HEK293 (cell line): ENCODE data around the gene IST1.

Experiments
- CTCF ChIA-PET: fragments of 350-600 bp; formaldehyde crosslinking; extraction: SDS; loops from one replicate; lab custom pipeline; 2021; ENCODE audit warnings: antibody characterized with exemption; lab: Yijun Ruan, JAX
- POLR2A ChIA-PET: fragments of 300-600 bp; formaldehyde crosslinking; extraction: SDS; loops from one replicate; lab custom pipeline; 2020; ENCODE audit warnings: antibody characterized with exemption, inconsistent platforms; lab: Yijun Ruan, JAX
- H3K27ac ChIP-seq: fragments of 200-500 bp; sonication (Bioruptor generic); 2 replicates; pipeline ENCODE4 v1.5.1; 2014; ENCODE audit warnings: low read depth, low read length, control low read depth, inconsistent platforms; ENCODE audit errors: extremely low read depth
- H3K36me3 ChIP-seq, 2 experiments: fragments of 200-500 bp in 1 of 2; sonication (Bioruptor generic) in 1 of 2; 1 replicate in 1 of 2; 2 replicates in 1 of 2; pipeline ENCODE4 v1.5.1; 2014 to 2017; ENCODE audit warnings: inconsistent platforms in 2 of 2, low read length in 2 of 2; ENCODE audit not compliant: control insufficient read depth in 2 of 2, insufficient read depth in 1 of 2
- H3K4me1 ChIP-seq: fragments of 200-500 bp; sonication (Bioruptor generic); 2 replicates; pipeline ENCODE4 v1.5.1; 2014; ENCODE audit warnings: mild to moderate bottlenecking, low read length, inconsistent platforms; ENCODE audit not compliant: control insufficient read depth, insufficient read depth
- H3K4me3 ChIP-seq: 2 replicates; pipeline ENCODE4 v1.5.1; 2011; ENCODE audit warnings: low read depth, mild to moderate bottlenecking, control low read depth, low read length, moderate library complexity
- H3K9me3 ChIP-seq: fragments of 200-500 bp; sonication (Bioruptor generic); 2 replicates; pipeline ENCODE4 v1.5.1; 2014; ENCODE audit warnings: low read depth, low read length, inconsistent platforms; ENCODE audit not compliant: control insufficient read depth, insufficient read depth
- KLF9 ChIP-seq: fragments of 450-650 bp; formaldehyde crosslinking; IDR thresholded peaks from 2 replicates; pipeline ENCODE4 v1.5.1; 2016; ENCODE audit warnings: missing biosample characterization, missing genetic modification characterization, low read depth
- OVOL3 ChIP-seq: fragments of 450-650 bp; formaldehyde crosslinking; IDR thresholded peaks from 2 replicates; pipeline ENCODE4 v1.5.1; 2016; ENCODE audit warnings: missing biosample characterization, missing genetic modification characterization
- SALL2 ChIP-seq: fragments of 450-650 bp; formaldehyde crosslinking; IDR thresholded peaks from 2 replicates; pipeline ENCODE4 v1.5.0; 2017; ENCODE audit warnings: missing biosample characterization, mild to moderate bottlenecking, missing genetic modification characterization, borderline replicate concordance
- SP7 ChIP-seq: fragments of 450-650 bp; formaldehyde crosslinking; IDR thresholded peaks from 2 replicates; pipeline ENCODE4 v1.5.1; 2016; ENCODE audit warnings: missing biosample characterization, missing genetic modification characterization
- ZBTB17 ChIP-seq: fragments of 450-650 bp; formaldehyde crosslinking; IDR thresholded peaks from 2 replicates; pipeline ENCODE4 v1.5.1; 2016; ENCODE audit warnings: missing biosample characterization, missing genetic modification characterization
- ZBTB21 ChIP-seq: fragments of 450-650 bp; formaldehyde crosslinking; IDR thresholded peaks from 2 replicates; pipeline ENCODE4 v1.5.1; 2017; ENCODE audit warnings: missing biosample characterization, missing genetic modification characterization
- ZNF2 ChIP-seq: fragments of 450-650 bp; formaldehyde crosslinking; IDR thresholded peaks from 2 replicates; pipeline ENCODE4 v1.5.1; 2016; ENCODE audit warnings: missing biosample characterization, missing genetic modification characterization
- ZNF211 ChIP-seq: fragments of 450-650 bp; formaldehyde crosslinking; IDR thresholded peaks from 2 replicates; pipeline ENCODE4 v1.5.1; 2016; ENCODE audit warnings: low read depth, missing biosample characterization, missing genetic modification characterization
- ZNF23 ChIP-seq: fragments of 450-650 bp; formaldehyde crosslinking; IDR thresholded peaks from 2 replicates; pipeline ENCODE4 v1.5.1; 2016; ENCODE audit warnings: missing biosample characterization, missing genetic modification characterization, borderline replicate concordance
- ZNF292 ChIP-seq: fragments of 450-650 bp; formaldehyde crosslinking; IDR thresholded peaks from 2 replicates; pipeline ENCODE4 v1.5.1; 2016; ENCODE audit warnings: low read depth, missing biosample characterization, missing genetic modification characterization, borderline replicate concordance
- ZNF354C ChIP-seq: fragments of 450-650 bp; formaldehyde crosslinking; IDR thresholded peaks from 2 replicates; pipeline ENCODE4 v1.5.1; 2016; ENCODE audit warnings: missing biosample characterization, missing genetic modification characterization, low read depth, borderline replicate concordance
- ZNF391 ChIP-seq: fragments of 450-650 bp; formaldehyde crosslinking; IDR thresholded peaks from 2 replicates; pipeline ENCODE4 v1.5.1; 2016; ENCODE audit warnings: low read depth, missing biosample characterization, missing genetic modification characterization, borderline replicate concordance
- ZNF433 ChIP-seq: fragments of 450-650 bp; formaldehyde crosslinking; IDR thresholded peaks from 2 replicates; pipeline ENCODE4 v1.5.1; 2016; ENCODE audit warnings: missing biosample characterization, missing genetic modification characterization, low read depth
- ZNF501 ChIP-seq: fragments of 450-650 bp; formaldehyde crosslinking; IDR thresholded peaks from 2 replicates; pipeline ENCODE4 v1.5.1; 2016; ENCODE audit warnings: missing biosample characterization, missing genetic modification characterization
- ZNF521 ChIP-seq: fragments of 450-650 bp; formaldehyde crosslinking; IDR thresholded peaks from 2 replicates; pipeline ENCODE4 v1.5.1; 2017; ENCODE audit warnings: missing biosample characterization, mild to moderate bottlenecking, missing genetic modification characterization
- ZNF600 ChIP-seq: fragments of 450-650 bp; formaldehyde crosslinking; IDR thresholded peaks from 2 replicates; pipeline ENCODE4 v1.5.1; 2016; ENCODE audit warnings: missing biosample characterization, missing genetic modification characterization
- ZNF621 ChIP-seq: fragments of 450-650 bp; formaldehyde crosslinking; IDR thresholded peaks from 2 replicates; pipeline ENCODE4 v1.5.1; 2017; ENCODE audit warnings: missing biosample characterization, missing genetic modification characterization
- ZNF701 ChIP-seq: fragments of 450-650 bp; formaldehyde crosslinking; IDR thresholded peaks from 2 replicates; pipeline ENCODE4 v1.5.1; 2016; ENCODE audit warnings: missing biosample characterization, missing genetic modification characterization
- ZNF837 ChIP-seq: fragments of 450-650 bp; formaldehyde crosslinking; IDR thresholded peaks from 2 replicates; pipeline ENCODE4 v1.5.1; 2016; ENCODE audit warnings: missing biosample characterization, missing genetic modification characterization
- TF ChIP-seq, protein P1 (sequence below): fragments of 450-650 bp; formaldehyde crosslinking; IDR thresholded peaks from 2 replicates; pipeline ENCODE4 v1.5.1; 2016; ENCODE audit warnings: missing biosample characterization, missing genetic modification characterization
- TF ChIP-seq, protein P2 (sequence below): fragments of 450-650 bp; formaldehyde crosslinking; IDR thresholded peaks from 2 replicates; pipeline ENCODE4 v1.5.1; 2017; ENCODE audit warnings: missing biosample characterization, missing genetic modification characterization
- TF ChIP-seq, protein P3 (sequence below): fragments of 450-650 bp; formaldehyde crosslinking; IDR thresholded peaks from 2 replicates; pipeline ENCODE4 v1.5.0; 2017; ENCODE audit warnings: missing biosample characterization, missing genetic modification characterization, borderline replicate concordance
- TF ChIP-seq, protein P4 (sequence below): fragments of 450-650 bp; formaldehyde crosslinking; IDR thresholded peaks from 2 replicates; pipeline ENCODE4 v1.5.1; 2016; ENCODE audit warnings: missing biosample characterization, missing genetic modification characterization
- TF ChIP-seq, protein P5 (sequence below): fragments of 450-650 bp; formaldehyde crosslinking; IDR thresholded peaks from 2 replicates; pipeline ENCODE4 v1.5.1; 2016; ENCODE audit warnings: missing biosample characterization, missing genetic modification characterization

The IST1 gene

DNA sequence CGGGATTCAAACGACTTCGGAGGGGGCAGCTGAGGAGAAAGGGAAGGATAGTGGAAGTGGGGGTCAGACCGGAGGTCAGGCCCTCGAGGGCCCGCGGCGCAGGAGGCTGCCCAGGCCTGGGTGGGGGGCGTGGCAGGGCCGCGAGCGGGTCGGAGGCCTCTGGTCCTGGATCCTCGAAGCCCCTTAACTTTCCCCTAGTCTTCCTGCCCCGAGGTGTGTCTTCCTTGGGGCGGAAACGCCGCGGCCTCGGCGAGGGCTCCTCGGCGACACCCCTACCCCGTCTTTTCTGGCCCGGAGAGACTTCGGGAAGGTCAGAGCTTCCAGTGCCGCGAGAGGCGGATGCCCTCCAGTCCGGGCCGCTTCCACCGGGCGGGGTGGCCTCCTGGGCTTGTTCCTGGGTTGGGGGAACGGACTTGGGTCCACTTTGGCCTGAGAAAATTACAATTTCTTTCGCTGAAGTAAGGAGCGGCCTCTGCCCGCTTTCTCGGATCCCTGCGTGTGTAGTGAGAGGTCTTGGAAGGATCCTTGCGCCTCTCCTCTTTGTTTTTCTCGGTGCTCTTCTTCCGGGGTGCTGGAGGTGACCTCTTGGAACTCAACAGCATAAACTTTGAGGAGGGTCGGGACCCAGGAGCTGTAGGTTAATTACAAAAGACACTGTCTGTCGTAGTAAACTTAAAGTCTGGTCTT is 491 bp downstream of the IST1 start (continued):
- TF ChIP-seq, protein P1, sequence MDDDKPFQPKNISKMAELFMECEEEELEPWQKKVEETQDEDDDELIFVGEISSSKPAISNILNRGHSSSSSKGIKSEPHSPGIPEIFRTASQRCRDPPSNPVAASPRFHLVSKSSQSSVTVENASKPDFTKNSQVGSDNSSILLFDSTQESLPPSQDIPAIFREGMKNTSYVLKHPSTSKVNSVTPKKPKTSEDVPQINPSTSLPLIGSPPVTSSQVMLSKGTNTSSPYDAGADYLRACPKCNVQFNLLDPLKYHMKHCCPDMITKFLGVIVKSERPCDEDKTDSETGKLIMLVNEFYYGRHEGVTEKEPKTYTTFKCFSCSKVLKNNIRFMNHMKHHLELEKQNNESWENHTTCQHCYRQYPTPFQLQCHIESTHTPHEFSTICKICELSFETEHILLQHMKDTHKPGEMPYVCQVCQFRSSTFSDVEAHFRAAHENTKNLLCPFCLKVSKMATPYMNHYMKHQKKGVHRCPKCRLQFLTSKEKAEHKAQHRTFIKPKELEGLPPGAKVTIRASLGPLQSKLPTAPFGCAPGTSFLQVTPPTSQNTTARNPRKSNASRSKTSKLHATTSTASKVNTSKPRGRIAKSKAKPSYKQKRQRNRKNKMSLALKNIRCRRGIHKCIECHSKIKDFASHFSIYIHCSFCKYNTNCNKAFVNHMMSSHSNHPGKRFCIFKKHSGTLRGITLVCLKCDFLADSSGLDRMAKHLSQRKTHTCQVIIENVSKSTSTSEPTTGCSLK (tag by site-specific recombination): no peak
- TF ChIP-seq SALL2 (tag by site-specific recombination) (no peak), ZNF600 (tag by site-specific recombination) (no peak), ZNF292 (tag by site-specific recombination) (no peak), ZNF521 (tag by site-specific recombination) (no peak), ZNF501 (peak; percentile 52; the same call in 1 of the 2 replicates), KLF9 (no peak), ZNF621 (no peak), ZNF701 (tag by site-specific recombination) (no peak), ZNF391 (tag by site-specific recombination) (no peak), SP7 (tag by site-specific recombination) (no peak), ZNF433 (tag by site-specific recombination) (no peak), ZNF2 (tag by site-specific recombination) (0 out of 2 replicates have a peak, but pooled peaks have one; percentile 2), ZNF837 (tag by site-specific recombination) (no peak), OVOL3 (tag by site-specific recombination) (0 out of 2 replicates have a peak, but pooled peaks have one; percentile 2), ZBTB21 (tag by site-specific recombination) (no peak), ZNF354C (tag by site-specific recombination) (no peak)
- TF ChIP-seq, protein P2, sequence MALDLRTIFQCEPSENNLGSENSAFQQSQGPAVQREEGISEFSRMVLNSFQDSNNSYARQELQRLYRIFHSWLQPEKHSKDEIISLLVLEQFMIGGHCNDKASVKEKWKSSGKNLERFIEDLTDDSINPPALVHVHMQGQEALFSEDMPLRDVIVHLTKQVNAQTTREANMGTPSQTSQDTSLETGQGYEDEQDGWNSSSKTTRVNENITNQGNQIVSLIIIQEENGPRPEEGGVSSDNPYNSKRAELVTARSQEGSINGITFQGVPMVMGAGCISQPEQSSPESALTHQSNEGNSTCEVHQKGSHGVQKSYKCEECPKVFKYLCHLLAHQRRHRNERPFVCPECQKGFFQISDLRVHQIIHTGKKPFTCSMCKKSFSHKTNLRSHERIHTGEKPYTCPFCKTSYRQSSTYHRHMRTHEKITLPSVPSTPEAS (tag by site-specific recombination): no peak

DNA sequence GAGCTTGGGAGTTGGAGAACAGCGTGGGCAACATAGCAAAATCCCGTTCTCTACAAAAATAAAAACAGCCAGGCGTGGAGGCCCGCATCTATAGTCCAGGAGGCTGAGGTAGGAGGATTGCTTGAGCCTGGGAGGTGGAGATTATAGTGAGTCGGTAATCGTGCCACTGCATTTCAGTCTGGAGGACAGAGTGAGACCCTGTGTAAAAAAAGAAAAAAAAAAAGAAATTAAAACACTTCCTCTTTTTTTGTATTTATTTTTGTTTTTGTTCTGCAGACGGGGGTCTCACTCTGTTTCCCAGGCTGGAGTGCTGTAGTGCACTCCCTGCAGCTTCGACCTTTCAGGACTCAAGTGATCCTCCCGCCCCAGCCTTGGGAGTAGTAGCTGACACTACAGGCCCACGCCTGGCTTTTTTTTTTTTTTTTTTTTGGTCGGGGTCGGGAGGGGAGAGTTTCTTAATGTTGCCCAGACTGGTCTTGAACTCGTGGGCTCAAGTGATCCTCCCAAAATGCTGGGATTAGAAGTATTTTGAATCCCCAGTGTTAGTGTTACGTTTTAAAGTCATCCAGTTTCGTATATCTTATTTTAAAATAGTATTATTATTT is 1.5 kb downstream of the IST1 start:
- Histone ChIP-seq H3K4me3 (peak overlapping the region; percentile 55), H3K27ac (no peak overlapping the region), H3K4me1 (peaks cover 6% of the 10 kb centered on the region; the same call in 1 of the 2 replicates), H3K36me3 (peaks cover 5 to 7% of the 10 kb centered on the region in 2 experiments; a peak in 2 of 3 replicates)
- POLR2A ChIA-PET: interaction anchor here (0.6 to 6.0 kb wide), 5 partner anchors 13 to 332 kb away, joined by 3 to 51 read pairs (median 5); partner anchors contain the start of genes AP1G1 and ZNF821
- TF ChIP-seq, protein P3, sequence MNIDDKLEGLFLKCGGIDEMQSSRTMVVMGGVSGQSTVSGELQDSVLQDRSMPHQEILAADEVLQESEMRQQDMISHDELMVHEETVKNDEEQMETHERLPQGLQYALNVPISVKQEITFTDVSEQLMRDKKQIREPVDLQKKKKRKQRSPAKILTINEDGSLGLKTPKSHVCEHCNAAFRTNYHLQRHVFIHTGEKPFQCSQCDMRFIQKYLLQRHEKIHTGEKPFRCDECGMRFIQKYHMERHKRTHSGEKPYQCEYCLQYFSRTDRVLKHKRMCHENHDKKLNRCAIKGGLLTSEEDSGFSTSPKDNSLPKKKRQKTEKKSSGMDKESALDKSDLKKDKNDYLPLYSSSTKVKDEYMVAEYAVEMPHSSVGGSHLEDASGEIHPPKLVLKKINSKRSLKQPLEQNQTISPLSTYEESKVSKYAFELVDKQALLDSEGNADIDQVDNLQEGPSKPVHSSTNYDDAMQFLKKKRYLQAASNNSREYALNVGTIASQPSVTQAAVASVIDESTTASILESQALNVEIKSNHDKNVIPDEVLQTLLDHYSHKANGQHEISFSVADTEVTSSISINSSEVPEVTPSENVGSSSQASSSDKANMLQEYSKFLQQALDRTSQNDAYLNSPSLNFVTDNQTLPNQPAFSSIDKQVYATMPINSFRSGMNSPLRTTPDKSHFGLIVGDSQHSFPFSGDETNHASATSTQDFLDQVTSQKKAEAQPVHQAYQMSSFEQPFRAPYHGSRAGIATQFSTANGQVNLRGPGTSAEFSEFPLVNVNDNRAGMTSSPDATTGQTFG (tag by site-specific recombination): no peak
- TF ChIP-seq ZBTB17 (peak; percentile 40; the same call in 1 of the 2 replicates), OVOL3 (tag by site-specific recombination) (no peak), ZNF211 (no peak), ZNF23 (tag by site-specific recombination) (no peak)
- TF ChIP-seq, protein P4, sequence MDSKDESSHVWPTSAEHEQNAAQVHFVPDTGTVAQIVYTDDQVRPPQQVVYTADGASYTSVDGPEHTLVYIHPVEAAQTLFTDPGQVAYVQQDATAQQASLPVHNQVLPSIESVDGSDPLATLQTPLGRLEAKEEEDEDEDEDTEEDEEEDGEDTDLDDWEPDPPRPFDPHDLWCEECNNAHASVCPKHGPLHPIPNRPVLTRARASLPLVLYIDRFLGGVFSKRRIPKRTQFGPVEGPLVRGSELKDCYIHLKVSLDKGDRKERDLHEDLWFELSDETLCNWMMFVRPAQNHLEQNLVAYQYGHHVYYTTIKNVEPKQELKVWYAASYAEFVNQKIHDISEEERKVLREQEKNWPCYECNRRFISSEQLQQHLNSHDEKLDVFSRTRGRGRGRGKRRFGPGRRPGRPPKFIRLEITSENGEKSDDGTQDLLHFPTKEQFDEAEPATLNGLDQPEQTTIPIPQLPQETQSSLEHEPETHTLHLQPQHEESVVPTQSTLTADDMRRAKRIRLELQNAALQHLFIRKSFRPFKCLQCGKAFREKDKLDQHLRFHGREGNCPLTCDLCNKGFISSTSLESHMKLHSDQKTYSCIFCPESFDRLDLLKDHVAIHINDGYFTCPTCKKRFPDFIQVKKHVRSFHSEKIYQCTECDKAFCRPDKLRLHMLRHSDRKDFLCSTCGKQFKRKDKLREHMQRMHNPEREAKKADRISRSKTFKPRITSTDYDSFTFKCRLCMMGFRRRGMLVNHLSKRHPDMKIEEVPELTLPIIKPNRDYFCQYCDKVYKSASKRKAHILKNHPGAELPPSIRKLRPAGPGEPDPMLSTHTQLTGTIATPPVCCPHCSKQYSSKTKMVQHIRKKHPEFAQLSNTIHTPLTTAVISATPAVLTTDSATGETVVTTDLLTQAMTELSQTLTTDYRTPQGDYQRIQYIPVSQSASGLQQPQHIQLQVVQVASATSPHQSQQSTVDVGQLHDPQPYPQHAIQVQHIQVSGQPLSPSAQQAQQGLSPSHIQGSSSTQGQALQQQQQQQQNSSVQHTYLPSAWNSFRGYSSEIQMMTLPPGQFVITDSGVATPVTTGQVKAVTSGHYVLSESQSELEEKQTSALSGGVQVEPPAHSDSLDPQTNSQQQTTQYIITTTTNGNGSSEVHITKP: no peak
- TF ChIP-seq, protein P5, sequence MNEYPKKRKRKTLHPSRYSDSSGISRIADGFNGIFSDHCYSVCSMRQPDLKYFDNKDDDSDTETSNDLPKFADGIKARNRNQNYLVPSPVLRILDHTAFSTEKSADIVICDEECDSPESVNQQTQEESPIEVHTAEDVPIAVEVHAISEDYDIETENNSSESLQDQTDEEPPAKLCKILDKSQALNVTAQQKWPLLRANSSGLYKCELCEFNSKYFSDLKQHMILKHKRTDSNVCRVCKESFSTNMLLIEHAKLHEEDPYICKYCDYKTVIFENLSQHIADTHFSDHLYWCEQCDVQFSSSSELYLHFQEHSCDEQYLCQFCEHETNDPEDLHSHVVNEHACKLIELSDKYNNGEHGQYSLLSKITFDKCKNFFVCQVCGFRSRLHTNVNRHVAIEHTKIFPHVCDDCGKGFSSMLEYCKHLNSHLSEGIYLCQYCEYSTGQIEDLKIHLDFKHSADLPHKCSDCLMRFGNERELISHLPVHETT (tag by site-specific recombination): no peak
- TF ChIP-seq, all 188 proteins: peak for 1
- CTCF ChIA-PET: interaction anchor here (0.6 to 0.7 kb wide), 2 partner anchors 21 to 32 kb away, joined by 3 read pairs; no protein-coding TSS in a partner anchor
- no peaks in the 10 kb centered on the region for H3K9me3 ChIP-seq
